NCI-H1092 treated with DMSO at 0.1 percent for 48 hours (cell line): Measurements from ENCODE around the gene INTS1.

ENCODE experiments used
- DNase-seq: peaks from one replicate; lab custom pipeline; 2025; lab: John Stamatoyannopoulos, UW

The INTS1 gene

GRCh38 chr7:1431226-1431625, 73.0 kb downstream of the INTS1 start:
- no peak for DNase-seq

GRCh38 chr7:1430056-1430845, 73.9 kb downstream of the INTS1 start:
- no peak for DNase-seq

- DNase-seq: no peak
These were observed 75.2 kb downstream of the INTS1 start for GRCh38 chr7:1428941-1429501.

- DNase-seq: no peak
These were observed 77.0 kb downstream of the INTS1 start for GRCh38 chr7:1427064-1427657.

- DNase-seq: no peak
These were observed 77.7 kb downstream of the INTS1 start for GRCh38 chr7:1426474-1426873.

- DNase-seq: no peak
These were observed 78.7 kb downstream of the INTS1 start for GRCh38 chr7:1425292-1426136.

- DNase-seq: no peak
These were observed 80.1 kb downstream of the INTS1 start for GRCh38 chr7:1424041-1424440.

GRCh38 chr7:1423264-1423811, 80.9 kb downstream of the INTS1 start:
- no peak for DNase-seq

GRCh38 chr7:1422512-1423263, 81.5 kb downstream of the INTS1 start:
- peak; percentile 60 for DNase-seq

GRCh38 chr7:1421946-1422345, 82.2 kb downstream of the INTS1 start:
- DNase-seq: no peak

GRCh38 chr7:1421020-1421790, 83.0 kb downstream of the INTS1 start:
- DNase-seq: no peak
